Spleen (tissue), 11 donors: Measurements from ENCODE around the gene SACM1L. TPM values are rescaled to one million over a fixed set of nuclear protein-coding genes. Genes with fewer than 3 reads are reported as not detected.

Experiments
- DNase-seq: peaks from one replicate; pipeline ENCODE4 v3.0.0-alpha.2; 2020
- H3K27ac ChIP-seq, 8 donors: fragments of 200-600 bp; sonication (generic) in 7 of 8; 1 replicate in 4 of 8; 2 replicates in 4 of 8; pipeline versions ENCODE4 v1.5.0 to v1.8.0; 2016 to 2021; ENCODE audit warnings: inconsistent platforms in 4 of 8, mild to moderate bottlenecking in 4 of 8, moderate library complexity in 1 of 8
- H3K27me3 ChIP-seq, 7 donors: fragments of 200-600 bp; sonication (generic) in 6 of 7; replicated peaks in 1 of 7; 1 replicate in 4 of 7; 2 replicates in 3 of 7; pipeline versions ENCODE4 v1.5.0 to v1.8.0; 2016 to 2021; ENCODE audit warnings: inconsistent platforms in 3 of 7, mild to moderate bottlenecking in 1 of 7
- H3K36me3 ChIP-seq, 6 donors: fragments of 200-600 bp; sonication (generic) in 5 of 6; 1 replicate in 4 of 6; 2 replicates in 2 of 6; pipeline versions ENCODE4 v1.5.0 to v1.8.0; 2016 to 2021; ENCODE audit warnings: inconsistent platforms in 2 of 6
- H3K4me1 ChIP-seq, 6 donors: fragments of 200-600 bp; sonication (generic) in 5 of 6; 1 replicate in 3 of 6; 2 replicates in 3 of 6; pipeline versions ENCODE4 v1.5.0 to v1.8.0; 2016 to 2021; ENCODE audit warnings: inconsistent platforms in 3 of 6
- H3K4me3 ChIP-seq, 8 donors: fragments of 200-600 bp; sonication (generic) in 7 of 8; 1 replicate in 4 of 8; 2 replicates in 4 of 8; pipeline versions ENCODE4 v1.5.0 to v1.8.0; 2016 to 2021; ENCODE audit warnings: inconsistent platforms in 4 of 8, mild to moderate bottlenecking in 4 of 8, moderate library complexity in 2 of 8
- H3K9me3 ChIP-seq, 8 donors: fragments of 200-600 bp; sonication (generic) in 7 of 8; 1 replicate in 4 of 8; 2 replicates in 4 of 8; pipeline versions ENCODE4 v1.5.0 to v1.8.0; 2016 to 2021; ENCODE audit warnings: inconsistent platforms in 4 of 8
- POLR2A ChIP-seq, 3 donors: fragments of 450-650 bp; IDR thresholded peaks; one replicate each; pipeline ENCODE4 v1.5.1; 2017; ENCODE audit warnings: antibody characterized with exemption in 3 of 3, mild to moderate bottlenecking in 1 of 3
- POLR2AphosphoS5 ChIP-seq, 3 donors: sonication (generic); formaldehyde crosslinking; IDR thresholded peaks; one replicate each; pipeline ENCODE4 v1.5.1; 2017; ENCODE audit warnings: antibody characterized with exemption in 3 of 3
- WGBS, 5 donors: extraction: QIAGEN DNeasy Blood & Tissue Kit in 3 of 5; methylation state at CpG; one replicate each; pipeline versions ENCODE4 v1.1.5 to v1.1.7; 2013 to 2018; 5-methylcytosine and 5-hydroxymethylcytosine counted together
- intact Hi-C: fragments of 100-400 bp; cut with DNase I; formaldehyde crosslinking; loops from one replicate; pipeline ENCODE4 v1.15.0; 2023; ENCODE audit warnings: low total_unique reads
- polyA plus RNA-seq, 3 donors: library from polyadenylated mRNA; stranded (reverse); fragments of 200-250 nt; gene quantifications; one replicate each; pipeline ENCODE4 v1.2.1, GENCODE V29; 2013
- total RNA-seq, 7 donors: library from RNA; depleted of rRNA in 3 of 7; stranded (reverse); fragments of >200 nt in 3 of 7; fragmentation: NEBNext Ultra II Directional in 4 of 7; extraction: Animal tissue kit (Norgen Biotek cat#: 25700) in 4 of 7; gene quantifications; one replicate each; pipeline versions ENCODE4 v1.1.0 to v1.2.1, GENCODE V29; 2016 to 2021
- TF ChIP-seq, protein P1 (sequence below), 11 experiments: fragments of 200-600 bp in 7 of 11; fragments of 450-650 bp in 4 of 11; sonication (generic) in 4 of 11; IDR thresholded peaks in 8 of 11; conservative IDR thresholded peaks in 3 of 11; 1 replicate in 7 of 11; 2 replicates in 4 of 11; pipeline versions ENCODE4 v1.4.0 to v1.8.0; 2016 to 2021; ENCODE audit warnings: antibody characterized with exemption in 11 of 11, inconsistent platforms in 4 of 11, mild to moderate bottlenecking in 1 of 11
- donor health status: healthy with polysubstance abuse.
- donor health status: DM: no; HTN: no; CAD: no; lungs with moderate emphysema.
- donor health status: DM: no; HTN: no; CAD: no.
- donor health status: Bipolar disorder and iron deficiency.
- donor health status: healthy.
- donor health status: DM: no; HTN: no; CAD: no.
- donor health status: DM: yes; HTN: yes; CAD: no.

Gene SACM1L
- total and polyA plus RNA-seq, 10 donors = 21.0 to 93.7 (median 57.2) TPM

GRCh38 chr3:45660567-45660901, 28.7 kb upstream of the SACM1L start:
- H3K27ac ChIP-seq = no peak overlapping the region
- DNase-seq = no peak
- TF ChIP-seq POLR2AphosphoS5 (IDR thresholded peaks at IDR 0.05) (no peak), POLR2A (IDR thresholded peaks at IDR 0.05) (no peak)
- TF ChIP-seq, protein P1, sequence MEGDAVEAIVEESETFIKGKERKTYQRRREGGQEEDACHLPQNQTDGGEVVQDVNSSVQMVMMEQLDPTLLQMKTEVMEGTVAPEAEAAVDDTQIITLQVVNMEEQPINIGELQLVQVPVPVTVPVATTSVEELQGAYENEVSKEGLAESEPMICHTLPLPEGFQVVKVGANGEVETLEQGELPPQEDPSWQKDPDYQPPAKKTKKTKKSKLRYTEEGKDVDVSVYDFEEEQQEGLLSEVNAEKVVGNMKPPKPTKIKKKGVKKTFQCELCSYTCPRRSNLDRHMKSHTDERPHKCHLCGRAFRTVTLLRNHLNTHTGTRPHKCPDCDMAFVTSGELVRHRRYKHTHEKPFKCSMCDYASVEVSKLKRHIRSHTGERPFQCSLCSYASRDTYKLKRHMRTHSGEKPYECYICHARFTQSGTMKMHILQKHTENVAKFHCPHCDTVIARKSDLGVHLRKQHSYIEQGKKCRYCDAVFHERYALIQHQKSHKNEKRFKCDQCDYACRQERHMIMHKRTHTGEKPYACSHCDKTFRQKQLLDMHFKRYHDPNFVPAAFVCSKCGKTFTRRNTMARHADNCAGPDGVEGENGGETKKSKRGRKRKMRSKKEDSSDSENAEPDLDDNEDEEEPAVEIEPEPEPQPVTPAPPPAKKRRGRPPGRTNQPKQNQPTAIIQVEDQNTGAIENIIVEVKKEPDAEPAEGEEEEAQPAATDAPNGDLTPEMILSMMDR (IDR thresholded peaks at IDR 0.05 in 8 of 11, conservative IDR thresholded peaks at IDR 0.05 in 3 of 11) = no peak
- peaks cover 0 to 8% (median 0%) of the 10 kb centered on the region in 6 donors for H3K36me3 ChIP-seq
- WGBS, 5 donors = 91 to 96% (median 95%) methylated on average over 11 of the region's 11 CpGs
- H3K9me3 ChIP-seq = no peaks in the 10 kb centered on the region
- intact Hi-C loops = no loop called here
- H3K4me3 ChIP-seq = no peak overlapping the region
- H3K27me3 ChIP-seq = no peaks in the 10 kb centered on the region
- H3K4me1 ChIP-seq = peaks cover 17 to 68% (median 40%) of the 10 kb centered on the region in 6 donors

DNA sequence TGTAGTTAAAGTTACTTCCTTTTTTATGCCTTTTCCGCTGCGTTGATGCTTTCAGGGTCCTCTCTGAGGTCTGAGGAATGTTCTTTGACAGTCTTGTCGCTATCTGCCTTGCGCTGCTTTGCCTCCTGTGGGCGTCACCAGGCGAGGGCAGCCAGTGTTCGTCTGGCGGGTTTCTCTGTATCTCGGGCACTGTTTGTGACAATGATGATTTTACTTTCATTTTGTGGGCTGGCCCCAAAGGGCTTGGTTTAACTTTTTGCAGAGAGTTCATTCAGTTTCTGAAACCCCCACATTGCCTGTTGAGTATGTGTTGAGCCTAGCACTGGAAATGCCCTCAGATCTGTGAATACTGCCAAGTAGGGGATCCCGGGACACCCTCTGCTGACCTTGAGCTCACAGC, 24.6 kb upstream of the SACM1L start:
- WGBS, 5 donors = 3 to 6% (median 6%) methylated on average over 10 of the region's 10 CpGs
- peaks cover 19 to 59% (median 27%) of the 10 kb centered on the region in 6 donors for H3K4me1 ChIP-seq
- peak overlapping the region; percentile 0 to 81 (median 60) for H3K27ac ChIP-seq
- H3K27me3 ChIP-seq = no peaks in the 10 kb centered on the region
- peaks cover 0 to 41% (median 27%) of the 10 kb centered on the region in 6 donors for H3K36me3 ChIP-seq
- H3K9me3 ChIP-seq = no peaks in the 10 kb centered on the region
- peak overlapping the region; percentile 0 to 67 (median 26) for H3K4me3 ChIP-seq
- peak; percentile 86 for DNase-seq
- intact Hi-C loops = no loop called here
- peak in 2 of 3 donors; percentile 13 to 29 for TF ChIP-seq POLR2AphosphoS5 (IDR thresholded peaks at IDR 0.05)
- TF ChIP-seq, protein P1 (IDR thresholded peaks at IDR 0.05 in 8 of 11, conservative IDR thresholded peaks at IDR 0.05 in 3 of 11) = no peak
- no peak for TF ChIP-seq POLR2A (IDR thresholded peaks at IDR 0.05)

DNA sequence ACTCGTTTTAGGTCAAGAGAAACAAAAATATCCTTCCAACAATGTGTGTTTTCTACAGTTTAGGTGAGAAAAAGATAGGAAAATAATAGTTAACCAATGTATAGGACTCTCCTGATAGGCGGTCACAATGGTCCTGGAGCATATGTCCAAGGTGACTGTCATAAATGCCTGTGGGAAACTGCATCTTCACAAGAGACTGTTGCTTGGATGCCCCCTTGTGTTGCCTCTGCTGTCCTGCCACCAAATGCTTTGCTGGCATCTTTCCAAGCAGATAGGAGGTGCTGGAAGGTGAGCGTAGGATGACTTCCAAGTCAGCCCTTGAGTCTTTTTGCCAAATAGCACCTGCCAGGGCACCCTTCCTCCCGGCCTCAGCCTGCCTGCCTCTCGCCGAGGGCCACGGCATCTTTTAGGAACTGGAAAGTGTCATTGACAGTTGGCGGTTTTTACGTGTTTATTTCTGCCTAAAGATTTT, 24.1 kb upstream of the SACM1L start:
- H3K9me3 ChIP-seq = no peaks in the 10 kb centered on the region
- peaks cover 13 to 53% (median 22%) of the 10 kb centered on the region in 6 donors for H3K4me1 ChIP-seq
- H3K27ac ChIP-seq = peak overlapping the region in 7 of 8 donors; percentile 0 to 81 (median 63)
- TF ChIP-seq POLR2A (IDR thresholded peaks at IDR 0.05) (no peak), POLR2AphosphoS5 (IDR thresholded peaks at IDR 0.05) (peak in 1 of 3 donors; percentile 78)
- TF ChIP-seq, protein P1 (IDR thresholded peaks at IDR 0.05 in 8 of 11, conservative IDR thresholded peaks at IDR 0.05 in 3 of 11) = peak; percentile 17 to 77 (median 64)
- peak overlapping the region; percentile 0 to 67 (median 26) for H3K4me3 ChIP-seq
- H3K27me3 ChIP-seq = no peaks in the 10 kb centered on the region
- intact Hi-C loops = no loop called here
- WGBS, 5 donors = 49 to 61% (median 52%) methylated on average over 9 of the region's 9 CpGs
- peaks cover 0 to 47% (median 33%) of the 10 kb centered on the region in 6 donors for H3K36me3 ChIP-seq
- DNase-seq = no peak

GRCh38 chr3:45666757-45667431, 22.3 kb upstream of the SACM1L start:
- Histone ChIP-seq H3K27me3 (no peaks in the 10 kb centered on the region), H3K36me3 (peaks cover 0 to 64% (median 37%) of the 10 kb centered on the region in 6 donors), H3K4me3 (no peak overlapping the region), H3K9me3 (no peaks in the 10 kb centered on the region), H3K4me1 (peaks cover 13 to 59% (median 23%) of the 10 kb centered on the region in 6 donors), H3K27ac (no peak overlapping the region)
- intact Hi-C loops = no loop called here
- TF ChIP-seq POLR2AphosphoS5 (IDR thresholded peaks at IDR 0.05) = no peak
- TF ChIP-seq POLR2A (IDR thresholded peaks at IDR 0.05) = no peak
- no peak for DNase-seq
- 55 to 79% (median 74%) methylated on average over 8 of the region's 8 CpGs for WGBS, 5 donors
